T-cell (primary cell): ENCODE measurements around the gene TRMT1L. TPM values are rescaled to one million over a fixed set of nuclear protein-coding genes. Genes with fewer than 3 reads are reported as not detected.

Source experiments
- ATAC-seq, 4 experiments: fragments of 200-7000 bp in 3 of 4; fragments of 150-1000 bp in 1 of 4; cut with Tn5 transposase; replicated peaks in 1 of 4; 1 replicate in 3 of 4; 2 replicates in 1 of 4; pipeline ENCODE4 v1.10.0; 2021; ENCODE audit warnings: moderate library complexity in 3 of 4, mild to moderate bottlenecking in 2 of 4, moderate number of reproducible peaks in 1 of 4
- CTCF ChIA-PET, 2 donors: fragments of 300-600 bp; sonication (Branson Sonifier 250); formaldehyde crosslinking; loops; one replicate each; lab custom pipeline; 2022; ENCODE audit warnings: antibody characterized with exemption in 2 of 2; lab: Charles Lee
- POLR2A ChIA-PET, 2 donors: fragments of 300-600 bp; sonication (Branson Sonifier 250); formaldehyde crosslinking; loops; one replicate each; lab custom pipeline; 2022; ENCODE audit warnings: antibody characterized with exemption in 2 of 2; lab: Charles Lee
- DNase-seq, 35 experiments: peaks; one replicate each; pipeline versions ENCODE4 v3.0.0 to v3.0.0-alpha.2; 2013 to 2023
- H3K27ac ChIP-seq: one replicate; pipeline ENCODE4 v1.5.1; 2013; ENCODE audit warnings: low read length
- H3K27me3 ChIP-seq, 2 experiments: replicated peaks in 1 of 2; 1 replicate in 1 of 2; 2 replicates in 1 of 2; pipeline versions ENCODE4 v1.6.1 to v1.7.0; 2013; ENCODE audit warnings: low read length in 1 of 2, mixed read lengths in 1 of 2; ENCODE audit not compliant: control insufficient read depth in 2 of 2, insufficient read depth in 2 of 2; ENCODE audit errors: extremely low read depth in 1 of 2
- H3K36me3 ChIP-seq, 2 donors: 1 replicate in 1 of 2; 2 replicates in 1 of 2; pipeline versions ENCODE4 v1.6.1 to v1.7.0; 2013; ENCODE audit warnings: low read length in 1 of 2; ENCODE audit not compliant: control insufficient read depth in 2 of 2, insufficient read depth in 1 of 2; ENCODE audit errors: extremely low read depth in 1 of 2
- H3K4me1 ChIP-seq, 2 experiments: 1 replicate in 1 of 2; 2 replicates in 1 of 2; pipeline versions ENCODE4 v1.6.1 to v1.7.0; 2013; ENCODE audit warnings: low read length in 2 of 2, mixed read lengths in 1 of 2; ENCODE audit not compliant: insufficient read depth in 2 of 2, control insufficient read depth in 1 of 2; ENCODE audit errors: extremely low read depth in 1 of 2
- H3K4me3 ChIP-seq, 2 donors: 1 replicate in 1 of 2; 2 replicates in 1 of 2; pipeline versions ENCODE4 v1.5.1 to v1.7.0; 2013; ENCODE audit warnings: mild to moderate bottlenecking in 2 of 2, low read length in 1 of 2, moderate library complexity in 1 of 2; ENCODE audit not compliant: control insufficient read depth in 1 of 2; ENCODE audit errors: extremely low read depth in 1 of 2
- H3K9me3 ChIP-seq: 2 replicates; pipeline ENCODE4 v1.7.0; 2013
- H3K27ac Mint-ChIP-seq, 2 donors: one replicate each; pipeline ENCODE4 v1.8.0; 2020 to 2021; ENCODE audit warnings: mild to moderate bottlenecking in 2 of 2, mixed read lengths in 2 of 2
- H3K27me3 Mint-ChIP-seq, 2 donors: one replicate each; pipeline ENCODE4 v1.8.0; 2021 to 2022; ENCODE audit warnings: mixed read lengths in 2 of 2
- H3K36me3 Mint-ChIP-seq: one replicate; pipeline ENCODE4 v1.8.0; 2021; ENCODE audit warnings: mixed read lengths
- H3K4me1 Mint-ChIP-seq, 3 donors: one replicate each; pipeline ENCODE4 v1.8.0; 2020 to 2022; ENCODE audit warnings: mixed read lengths in 3 of 3, mild to moderate bottlenecking in 1 of 3
- H3K4me3 Mint-ChIP-seq, 3 donors: one replicate each; pipeline ENCODE4 v1.8.0; 2020 to 2022; ENCODE audit warnings: mild to moderate bottlenecking in 3 of 3, mixed read lengths in 3 of 3, moderate library complexity in 3 of 3
- H3K9me3 Mint-ChIP-seq, 3 donors: one replicate each; pipeline ENCODE4 v1.8.0; 2020 to 2022; ENCODE audit warnings: mixed read lengths in 3 of 3
- WGBS: methylation state at CpG from one replicate; pipeline ENCODE4 v1.1.5; 2013; ENCODE audit warnings: missing lambda C conversion rate; ENCODE audit not compliant: insufficient coverage; 5-methylcytosine and 5-hydroxymethylcytosine counted together
- total RNA-seq, 35 experiments: library from RNA in 6 of 35; stranded (reverse) in 6 of 35; fragments of 120-200 nt in 1 of 35; gene quantifications; one replicate each; pipeline versions ENCODE4 v1.2.1 to v1.2.4 and lab custom pipeline; 2013 to 2026

TRMT1L gene
- total RNA-seq, 5 donors from 2014 or later (not counting 1 experiment from before 2014, with no cell fraction given): 6.2 to 23.4 (median 22.1) TPM

- Histone ChIP-seq H3K4me3 (no peak overlapping the region), H3K36me3 (no peaks in the 10 kb centered on the region), H3K9me3 (peaks cover 2% of the 10 kb centered on the region), H3K27me3 (no peaks in the 10 kb centered on the region), H3K27ac (no peak overlapping the region), H3K4me1 (no peaks in the 10 kb centered on the region)
- H3K27ac Mint-ChIP-seq: no peak overlapping the region
- ChIA-PET POLR2A (no interaction called here), CTCF (no interaction called here)
- no peaks in the 10 kb centered on the region for H3K4me1 Mint-ChIP-seq
- DNase-seq: no peak
- H3K4me3 Mint-ChIP-seq: no peak overlapping the region
- no CpG with 5 or more reads among the region's 3 CpGs for WGBS
- H3K27me3 Mint-ChIP-seq: no peaks in the 10 kb centered on the region
- peaks cover 0 to 32% (median 15%) of the 10 kb centered on the region in 3 donors for H3K9me3 Mint-ChIP-seq
- no peak for ATAC-seq
- H3K36me3 Mint-ChIP-seq: peaks cover 45% of the 10 kb centered on the region
Observed at GRCh38 chr1:185105121-185105520, 51.6 kb downstream of the TRMT1L start.

GRCh38 chr1:185104083-185104482, 52.7 kb downstream of the TRMT1L start:
- WGBS: 83% methylated on average over 1 of the region's 3 CpGs
- H3K9me3 ChIP-seq: peaks cover 2% of the 10 kb centered on the region
- ATAC-seq (no peak), DNase-seq (no peak)
- Mint-ChIP-seq H3K4me1 (no peaks in the 10 kb centered on the region), H3K9me3 (peaks cover 0 to 24% (median 7%) of the 10 kb centered on the region in 3 donors), H3K4me3 (no peak overlapping the region), H3K36me3 (peaks cover 54% of the 10 kb centered on the region), H3K27ac (no peak overlapping the region), H3K27me3 (no peaks in the 10 kb centered on the region)
- CTCF ChIA-PET: no interaction called here
- POLR2A ChIA-PET: interaction anchor here in 1 of 2 donors (0.7 kb wide), 1 partner anchor 14 kb away, joined by 3 read pairs; no protein-coding TSS in a partner anchor
- no peaks in the 10 kb centered on the region for H3K27me3 ChIP-seq
- no peak overlapping the region for H3K4me3 ChIP-seq
- peaks cover 0 to 5% of the 10 kb centered on the region in 2 donors for H3K36me3 ChIP-seq
- H3K27ac ChIP-seq: no peak overlapping the region
- H3K4me1 ChIP-seq: no peaks in the 10 kb centered on the region

GRCh38 chr1:185096531-185096930, 60.2 kb downstream of the TRMT1L start:
- WGBS: no CpG with 5 or more reads among the region's 2 CpGs

GRCh38 chr1:185094761-185095160, 62.0 kb downstream of the TRMT1L start:
- Histone ChIP-seq H3K27me3 (no peaks in the 10 kb centered on the region), H3K9me3 (no peaks in the 10 kb centered on the region), H3K4me3 (no peak overlapping the region), H3K4me1 (no peaks in the 10 kb centered on the region), H3K36me3 (peaks cover 0 to 40% of the 10 kb centered on the region in 2 donors), H3K27ac (no peak overlapping the region)
- Mint-ChIP-seq H3K4me1 (no peaks in the 10 kb centered on the region), H3K27me3 (no peaks in the 10 kb centered on the region), H3K9me3 (no peaks in the 10 kb centered on the region), H3K27ac (no peak overlapping the region), H3K36me3 (peaks cover 68% of the 10 kb centered on the region), H3K4me3 (no peak overlapping the region)
- ChIA-PET CTCF (no interaction called here), POLR2A (interaction anchor here in 1 of 2 donors (1.0 kb wide), 1 partner anchor 10 kb away, joined by 3 read pairs; no protein-coding TSS in a partner anchor)
- no peak for DNase-seq
- WGBS: no CpG with 5 or more reads among the region's 2 CpGs
- no peak for ATAC-seq

More at GRCh38 chr1:185096531-185096930, 60.2 kb downstream of the TRMT1L start:
- ATAC-seq: no peak
- no peaks in the 10 kb centered on the region for H3K4me1 Mint-ChIP-seq
- H3K9me3 ChIP-seq: no peaks in the 10 kb centered on the region
- no peak overlapping the region for H3K4me3 ChIP-seq
- no peak overlapping the region for H3K4me3 Mint-ChIP-seq
- H3K4me1 ChIP-seq: no peaks in the 10 kb centered on the region
- no peaks in the 10 kb centered on the region for H3K27me3 Mint-ChIP-seq
- H3K36me3 ChIP-seq: peaks cover 0 to 39% of the 10 kb centered on the region in 2 donors
- H3K9me3 Mint-ChIP-seq: no peaks in the 10 kb centered on the region
- no peak for DNase-seq
- no peak overlapping the region for H3K27ac ChIP-seq
- peaks cover 77% of the 10 kb centered on the region for H3K36me3 Mint-ChIP-seq
- H3K27ac Mint-ChIP-seq: no peak overlapping the region
- POLR2A ChIA-PET: no interaction called here
- no peaks in the 10 kb centered on the region for H3K27me3 ChIP-seq
- CTCF ChIA-PET: no interaction called here

GRCh38 chr1:185091480-185091879, 65.3 kb downstream of the TRMT1L start:
- no peaks in the 10 kb centered on the region for H3K27me3 Mint-ChIP-seq
- WGBS: 50% methylated on average over 1 of the region's 5 CpGs
- Histone ChIP-seq H3K27me3 (no peaks in the 10 kb centered on the region), H3K4me3 (no peak overlapping the region), H3K36me3 (peaks cover 5 to 47% of the 10 kb centered on the region in 2 donors), H3K9me3 (no peaks in the 10 kb centered on the region), H3K4me1 (no peaks in the 10 kb centered on the region), H3K27ac (no peak overlapping the region)
- ATAC-seq (no peak), DNase-seq (no peak)
- no peaks in the 10 kb centered on the region for H3K9me3 Mint-ChIP-seq
- H3K36me3 Mint-ChIP-seq: peaks cover 71% of the 10 kb centered on the region
- H3K4me3 Mint-ChIP-seq: no peak overlapping the region
- ChIA-PET POLR2A (interaction anchor here in 1 of 2 donors (0.6 kb wide), 1 partner anchor 20 kb away, joined by 3 read pairs; no protein-coding TSS in a partner anchor), CTCF (interaction anchor here (0.6 to 1.4 kb wide), 3 partner anchors 14 to 1045 kb away, joined by 3 read pairs; no protein-coding TSS in a partner anchor)
- no peak overlapping the region for H3K27ac Mint-ChIP-seq
- H3K4me1 Mint-ChIP-seq: peaks cover under 1 to 1% (median 1%) of the 10 kb centered on the region in 3 donors

- peaks cover 22 to 28% (median 22%) of the 10 kb centered on the region in 3 donors for H3K4me1 Mint-ChIP-seq
- H3K4me1 ChIP-seq: no peaks in the 10 kb centered on the region
- DNase-seq (no peak), ATAC-seq (no peak)
- H3K27me3 Mint-ChIP-seq: no peaks in the 10 kb centered on the region
- no peaks in the 10 kb centered on the region for H3K9me3 ChIP-seq
- no peak overlapping the region for H3K27ac ChIP-seq
- no peak overlapping the region for H3K4me3 Mint-ChIP-seq
- peaks cover 5 to 31% of the 10 kb centered on the region in 2 donors for H3K36me3 ChIP-seq
- ChIA-PET CTCF (no interaction called here), POLR2A (no interaction called here)
- no peaks in the 10 kb centered on the region for H3K9me3 Mint-ChIP-seq
- no peak overlapping the region for H3K4me3 ChIP-seq
- H3K36me3 Mint-ChIP-seq: peaks cover 51% of the 10 kb centered on the region
- H3K27ac Mint-ChIP-seq: no peak overlapping the region
- H3K27me3 ChIP-seq: no peaks in the 10 kb centered on the region
Observed at GRCh38 chr1:185087746-185088145, 69.0 kb downstream of the TRMT1L start.
